ENCODE measurements around the gene HEG1.

DNA sequence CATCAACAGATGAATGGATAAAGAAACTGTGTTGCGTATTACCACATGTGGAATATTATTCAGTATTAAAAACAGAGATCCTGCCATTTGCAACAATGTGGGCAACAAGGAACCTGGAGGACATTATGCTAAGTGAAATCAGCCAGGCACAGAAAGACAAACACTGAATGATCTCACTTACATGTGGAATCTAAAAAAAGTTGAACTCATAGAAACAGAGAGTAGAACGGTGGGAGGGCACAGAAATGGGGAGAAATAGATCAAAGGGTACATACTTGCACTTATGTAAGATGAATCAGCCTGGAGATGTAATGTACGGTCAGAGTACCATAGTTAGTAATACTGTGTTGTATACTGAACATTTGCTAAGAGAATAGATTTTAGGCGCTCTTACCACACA lies 91.4 kb downstream of the HEG1 start:
- TF ChIP-seq, protein P1, sequence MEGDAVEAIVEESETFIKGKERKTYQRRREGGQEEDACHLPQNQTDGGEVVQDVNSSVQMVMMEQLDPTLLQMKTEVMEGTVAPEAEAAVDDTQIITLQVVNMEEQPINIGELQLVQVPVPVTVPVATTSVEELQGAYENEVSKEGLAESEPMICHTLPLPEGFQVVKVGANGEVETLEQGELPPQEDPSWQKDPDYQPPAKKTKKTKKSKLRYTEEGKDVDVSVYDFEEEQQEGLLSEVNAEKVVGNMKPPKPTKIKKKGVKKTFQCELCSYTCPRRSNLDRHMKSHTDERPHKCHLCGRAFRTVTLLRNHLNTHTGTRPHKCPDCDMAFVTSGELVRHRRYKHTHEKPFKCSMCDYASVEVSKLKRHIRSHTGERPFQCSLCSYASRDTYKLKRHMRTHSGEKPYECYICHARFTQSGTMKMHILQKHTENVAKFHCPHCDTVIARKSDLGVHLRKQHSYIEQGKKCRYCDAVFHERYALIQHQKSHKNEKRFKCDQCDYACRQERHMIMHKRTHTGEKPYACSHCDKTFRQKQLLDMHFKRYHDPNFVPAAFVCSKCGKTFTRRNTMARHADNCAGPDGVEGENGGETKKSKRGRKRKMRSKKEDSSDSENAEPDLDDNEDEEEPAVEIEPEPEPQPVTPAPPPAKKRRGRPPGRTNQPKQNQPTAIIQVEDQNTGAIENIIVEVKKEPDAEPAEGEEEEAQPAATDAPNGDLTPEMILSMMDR (conservative IDR thresholded peaks at IDR 0.05; ENCODE audit: low read depth, low read length), result no peak
- TF ChIP-seq EZH2phosphoT487 (IDR thresholded peaks at IDR 0.05; ENCODE audit: borderline replicate concordance, low read length), result no peak
- no peak for TF ChIP-seq EZH2 (IDR thresholded peaks at IDR 0.05; ENCODE audit: low read length, unreplicated experiment)
